OCI-M1 (cell line): ENCODE results near the gene TARDBP.
"Not testable (repeated sequence)": the region's sequence is repeated elsewhere in the genome, so short reads cannot be mapped to it uniquely, and the experiment has no call there.

ENCODE experiments used
- DNase-seq: peaks from one replicate; lab custom pipeline; 2025; lab: John Stamatoyannopoulos, UW

TARDBP gene

DNA sequence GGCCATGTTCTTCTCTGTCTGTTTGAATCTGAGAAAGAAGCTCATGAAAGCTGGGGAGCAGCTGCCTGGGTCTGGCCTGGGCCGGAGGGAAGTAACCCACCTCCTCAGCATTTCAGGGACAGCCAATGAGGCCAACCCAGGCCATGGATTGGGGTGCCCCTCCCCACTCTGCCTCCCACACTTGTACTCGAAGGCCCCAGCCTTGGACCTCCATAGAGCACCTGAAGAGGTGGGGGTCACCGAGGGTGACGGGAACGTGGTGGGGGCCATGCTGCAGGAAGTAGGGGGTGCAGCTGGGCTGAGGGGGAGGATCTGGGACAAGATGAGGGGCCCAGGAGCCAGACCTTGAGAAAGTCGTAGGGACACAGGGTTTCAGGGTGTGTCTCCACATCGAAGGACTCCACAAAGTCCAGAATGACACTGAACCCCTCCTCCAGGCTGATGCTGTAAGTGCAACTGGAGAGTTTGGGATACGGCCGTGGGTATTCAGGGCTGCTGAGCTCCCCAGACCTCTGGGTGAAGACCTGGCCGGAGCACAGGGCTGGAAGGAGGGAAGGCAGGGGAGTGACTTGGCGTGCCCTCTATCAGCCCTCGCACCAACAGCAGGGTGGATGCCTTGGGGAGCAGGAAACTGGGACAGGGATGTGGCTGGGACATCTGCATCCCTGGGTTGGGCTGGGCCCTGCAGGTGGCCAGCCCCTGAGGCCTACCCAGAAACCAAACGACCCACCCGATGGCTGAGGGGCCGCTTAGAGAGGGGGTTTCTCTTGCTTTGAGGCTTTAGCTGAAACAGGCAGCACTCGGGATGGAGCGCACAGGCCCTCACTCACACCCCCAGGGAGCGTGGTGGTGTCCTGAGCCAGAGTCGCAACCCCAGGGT is 30.8 kb downstream of the TARDBP start:
- no peak for DNase-seq

DNA sequence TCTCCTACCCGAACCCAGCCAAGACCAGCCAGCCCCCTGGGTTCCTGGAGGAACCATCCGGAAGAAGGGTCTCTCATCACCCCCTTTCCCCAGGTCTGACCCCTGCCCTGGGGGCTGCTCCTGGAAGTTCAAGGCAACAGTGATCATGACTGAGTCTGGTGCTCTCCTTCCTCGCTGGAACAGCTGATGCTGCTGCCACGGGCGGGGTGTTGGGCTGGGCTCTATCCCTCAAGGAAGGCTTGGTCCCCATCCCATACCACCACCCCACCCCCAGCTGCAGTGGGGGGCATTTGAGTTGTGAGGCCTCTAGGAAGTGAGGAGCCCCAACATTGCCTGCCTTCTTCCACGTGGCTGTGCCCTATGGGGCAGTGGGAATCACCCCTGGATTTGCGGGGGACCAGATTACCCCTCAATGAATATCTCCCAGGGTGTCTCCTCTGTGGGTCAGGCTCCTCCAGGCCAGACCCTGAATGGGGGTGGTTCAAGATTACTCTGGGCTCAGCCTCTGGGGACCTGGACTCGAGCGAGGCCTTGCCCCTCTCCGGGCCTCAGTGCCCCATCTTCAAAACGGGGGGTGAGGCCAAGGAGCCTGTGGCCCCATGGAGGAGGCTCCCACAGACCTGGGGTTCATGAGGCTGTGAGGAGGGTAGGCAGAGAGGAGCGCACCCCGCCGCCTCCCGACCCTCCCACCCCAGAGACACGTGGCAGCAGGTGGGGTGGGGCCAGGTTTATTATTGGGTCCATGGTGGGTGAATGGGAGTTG is 31.8 kb downstream of the TARDBP start:
- no peak for DNase-seq

GRCh38 chr1:11044849-11045427 is 32.5 kb downstream of the TARDBP start:
- no peak for DNase-seq

DNA sequence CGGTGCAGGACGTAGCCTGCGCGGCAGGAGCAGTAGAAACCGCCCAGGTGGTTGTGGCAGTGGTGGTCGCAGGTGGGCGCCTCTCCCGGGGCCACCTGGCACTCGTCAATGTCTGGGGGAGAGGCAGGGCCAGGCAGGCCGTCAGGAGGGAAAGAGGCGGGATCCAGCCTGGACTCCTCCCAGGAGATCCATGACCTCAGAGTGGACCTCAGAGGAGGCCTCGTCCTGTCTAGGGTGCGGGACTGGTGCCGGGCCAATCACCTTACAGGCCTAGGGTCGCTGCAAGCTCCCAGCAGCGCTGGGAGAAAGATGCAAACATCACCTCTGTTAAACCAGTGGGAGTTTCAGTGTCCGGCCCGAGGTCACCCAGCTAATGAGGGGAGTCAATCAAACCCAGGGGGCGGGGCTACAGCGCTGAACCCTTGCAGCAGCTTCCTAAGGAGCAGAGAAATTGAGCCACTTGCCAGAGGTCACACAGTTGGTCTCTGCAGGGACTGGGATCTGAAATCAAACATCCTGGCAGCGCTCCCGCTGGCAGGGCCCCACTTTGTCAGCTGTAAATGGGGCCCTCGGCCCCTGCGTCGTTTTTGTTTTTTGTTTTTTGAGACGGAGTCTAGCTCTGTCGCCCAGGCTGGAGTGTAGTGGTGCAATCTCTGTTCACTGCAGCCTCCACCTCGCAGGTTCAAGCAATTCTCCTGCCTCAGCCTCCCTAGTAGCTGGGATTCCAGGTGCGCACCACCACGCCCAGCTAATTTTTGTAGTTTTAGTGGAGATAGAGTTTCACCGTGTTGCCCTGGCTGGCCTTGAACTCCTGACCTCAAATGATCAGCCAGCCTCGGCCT is 33.2 kb downstream of the TARDBP start:
- no peak for DNase-seq

- DNase-seq: no peak
Observed at GRCh38 chr1:11046270-11046566, 33.8 kb downstream of the TARDBP start.

- no peak for DNase-seq
Observed at GRCh38 chr1:11046625-11047365, 34.3 kb downstream of the TARDBP start, which contains the start of gene MASP2. TSS of gene MASP2 (minus strand) at chr1:11047239. CDS start at chr1:11047207, 32 bp downstream.

DNA sequence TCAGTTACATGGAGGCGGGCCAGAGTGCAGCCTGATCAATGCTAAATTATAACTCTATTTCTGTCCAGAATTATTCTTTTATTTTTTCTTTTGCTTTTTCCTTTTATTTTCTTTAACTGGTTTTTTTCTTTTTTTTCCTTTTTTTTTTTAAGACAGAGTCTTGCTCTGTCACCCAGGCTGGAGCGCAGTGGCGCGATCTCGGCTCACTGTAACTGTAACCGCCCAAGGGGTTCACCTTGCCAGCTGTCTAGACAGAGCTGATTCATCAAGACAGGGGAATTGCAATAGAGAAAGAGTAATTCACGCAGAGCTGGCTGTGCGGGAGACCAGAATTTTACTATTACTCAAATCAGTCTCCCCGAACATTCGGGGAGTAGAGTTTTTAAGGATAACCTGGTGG is 38.7 kb downstream of the TARDBP start:
- DNase-seq: not testable (repeated sequence)

DNA sequence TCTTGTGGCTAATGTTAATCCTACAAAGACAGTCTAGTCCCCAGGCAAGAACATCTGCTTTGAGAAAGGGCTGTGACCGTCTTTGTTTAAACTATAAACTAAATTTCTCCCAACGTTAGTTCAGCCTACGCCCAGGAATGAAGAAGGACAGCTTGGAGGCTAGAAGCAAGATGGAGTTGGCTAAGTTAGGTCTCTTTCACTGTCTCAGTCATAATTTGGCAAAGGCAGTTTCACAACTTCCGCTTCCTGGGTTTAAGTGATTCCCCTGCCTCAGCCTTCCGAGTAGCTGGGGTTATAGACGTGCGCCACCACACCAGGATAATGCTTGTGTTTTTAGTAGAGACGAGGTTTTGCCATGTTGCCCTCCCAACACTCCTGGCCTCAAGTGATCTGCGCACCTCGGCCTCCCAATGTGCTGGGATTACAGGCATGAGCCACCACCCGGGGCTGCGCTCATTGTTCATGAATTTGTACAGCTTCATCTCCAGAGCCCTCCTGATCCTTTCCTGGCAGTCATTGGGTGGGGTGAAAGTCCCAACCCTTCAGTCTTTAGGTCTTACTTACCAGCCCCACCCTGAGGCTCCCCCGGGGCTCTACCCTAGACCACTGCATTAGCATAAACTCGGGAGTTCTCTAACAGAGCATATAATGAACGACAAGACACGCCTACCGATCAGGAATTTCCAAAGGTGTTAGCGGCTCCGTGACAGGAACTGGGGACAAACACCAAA is 39.5 kb downstream of the TARDBP start:
- DNase-seq: no peak

DNA sequence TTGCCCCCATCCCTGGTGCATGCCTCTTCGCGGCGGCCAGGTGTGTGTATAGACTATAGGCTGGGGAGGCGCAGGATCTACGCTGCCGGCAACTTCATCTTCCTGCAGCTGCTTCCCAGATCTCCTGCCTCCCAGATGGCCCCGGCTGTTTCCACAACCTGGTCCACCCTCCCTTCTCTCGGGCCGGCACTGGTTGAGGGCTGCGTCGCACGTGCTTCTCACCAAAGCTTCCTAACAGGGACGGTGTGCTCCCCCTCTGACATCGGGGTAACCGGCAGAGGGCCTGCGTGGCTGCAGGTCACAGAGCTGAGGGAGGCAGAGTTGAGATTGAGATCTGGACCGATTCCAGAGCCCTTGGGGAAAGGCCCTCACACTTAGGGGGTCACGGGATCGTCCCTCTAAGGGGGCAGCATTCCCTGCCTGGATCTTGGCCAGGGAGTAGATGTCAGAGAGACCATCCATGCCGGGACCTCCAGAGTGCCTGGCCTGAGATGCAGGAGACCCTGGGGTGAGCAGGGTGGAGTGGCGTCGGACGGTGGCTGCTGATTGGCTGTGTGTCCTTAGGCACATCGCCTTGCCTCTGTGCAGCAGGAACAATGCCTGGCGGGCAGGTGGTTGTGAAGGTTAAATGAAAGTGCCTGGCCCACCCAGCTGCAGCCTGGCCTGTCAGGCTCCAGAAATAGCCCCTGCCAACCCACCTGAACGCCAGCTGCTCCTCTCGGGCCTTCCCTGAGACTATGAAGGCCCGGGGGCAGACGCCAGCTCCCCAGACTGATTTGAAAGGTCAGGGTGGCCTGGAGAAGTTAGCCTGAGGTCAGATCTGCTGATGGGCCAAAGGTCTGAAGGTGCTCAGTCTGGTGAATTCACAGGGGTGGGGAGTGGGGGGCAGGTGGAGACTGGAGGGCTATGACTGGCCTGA is 40.6 kb downstream of the TARDBP start:
- DNase-seq: no peak

- no peak for DNase-seq
Observed at GRCh38 chr1:11053758-11054137, 41.3 kb downstream of the TARDBP start.

- DNase-seq: no peak
Observed at GRCh38 chr1:11054181-11054580, 41.7 kb downstream of the TARDBP start.

DNA sequence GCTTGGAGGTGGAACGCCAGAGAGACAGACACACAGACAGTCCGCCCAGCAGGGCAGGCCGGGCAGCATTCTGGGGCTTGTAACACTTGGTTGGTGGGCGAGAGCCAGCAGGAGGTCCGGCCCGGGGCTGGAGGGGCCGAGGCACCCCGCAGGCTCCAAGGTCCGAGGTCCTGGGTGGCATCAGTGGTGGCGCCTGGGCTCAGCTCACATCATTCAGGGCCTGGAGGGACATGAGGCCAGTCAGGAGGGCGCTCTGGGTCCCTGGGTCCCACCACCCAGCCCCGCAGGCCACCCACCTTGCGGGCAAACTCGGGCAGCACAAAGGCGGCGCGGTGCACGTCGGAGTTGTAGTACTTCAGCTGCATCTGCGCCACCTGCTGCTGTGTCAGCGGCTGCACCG is 42.2 kb downstream of the TARDBP start:
- DNase-seq: no peak

DNA sequence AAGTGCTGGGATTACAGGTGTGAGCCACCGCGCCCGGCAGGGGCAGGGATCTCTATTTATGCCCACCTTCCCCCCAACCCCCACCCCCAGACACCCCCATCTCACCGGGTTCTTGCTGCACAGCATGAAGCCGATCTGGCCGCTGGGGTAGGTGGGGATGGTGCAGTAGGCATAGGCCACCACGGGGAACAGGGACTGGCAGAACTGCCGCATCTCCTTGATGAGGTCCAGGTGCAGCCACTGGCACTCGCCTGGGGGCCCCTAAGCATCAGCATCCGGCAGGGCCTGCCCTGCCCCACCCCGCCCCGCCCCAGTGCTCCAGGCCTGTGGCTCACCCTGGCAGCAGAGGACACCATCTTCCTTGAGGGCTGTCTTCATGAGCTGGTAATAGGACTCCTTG is 43.2 kb downstream of the TARDBP start:
- no peak for DNase-seq

DNA sequence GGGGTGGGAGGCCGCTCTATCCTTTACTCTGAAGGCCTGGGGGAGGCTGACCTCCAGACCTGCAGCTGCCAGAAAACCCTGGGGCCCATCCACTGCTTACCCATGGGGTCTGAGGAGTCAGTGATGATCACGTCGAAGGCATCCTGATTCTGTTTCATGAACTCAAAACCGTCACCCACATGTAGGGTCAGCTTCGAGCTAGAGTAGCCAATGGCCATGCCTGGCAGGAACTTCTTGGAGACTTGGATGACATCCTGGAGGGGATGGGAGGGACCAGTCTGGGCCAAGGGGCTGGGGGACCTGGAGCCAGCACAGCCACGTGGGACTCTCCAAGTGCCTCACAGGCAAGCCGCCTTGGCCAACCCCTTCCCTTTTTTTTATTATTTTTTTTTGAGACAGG is 44.0 kb downstream of the TARDBP start:
- DNase-seq: no peak

DNA sequence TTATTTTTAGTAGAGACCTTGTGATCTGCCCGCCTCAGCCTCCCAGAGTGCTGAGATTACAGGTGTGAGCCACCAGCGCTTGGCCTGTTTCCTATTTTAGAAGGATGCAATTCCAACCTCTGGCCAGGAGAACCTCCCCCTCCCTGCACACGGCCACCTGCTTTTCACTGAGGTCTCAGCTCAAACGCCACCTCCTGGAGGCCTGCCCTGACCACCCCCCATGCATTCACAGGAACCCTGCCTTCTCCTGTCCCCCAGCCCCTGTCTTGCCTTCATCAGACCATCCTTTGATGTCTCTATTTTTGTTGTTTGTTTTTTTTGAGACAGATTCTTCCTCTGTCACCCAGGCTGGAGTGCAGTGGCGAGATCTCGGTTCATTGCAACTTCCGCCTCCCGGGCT is 45.0 kb downstream of the TARDBP start:
- DNase-seq: no peak

GRCh38 chr1:11058026-11058425 is 45.6 kb downstream of the TARDBP start:
- DNase-seq: no peak

GRCh38 chr1:11058595-11059154 is 46.2 kb downstream of the TARDBP start:
- DNase-seq: no peak

GRCh38 chr1:11059155-11059967 is 46.9 kb downstream of the TARDBP start:
- peak; percentile 42 for DNase-seq
